22Rv1 (cell line): ENCODE data around the gene ZNF365.

ENCODE experiments used
- CTCF ChIP-seq: fragments of 450-650 bp; IDR thresholded peaks from 2 replicates; pipeline ENCODE4 v1.5.1; 2017; ENCODE audit warnings: mild to moderate bottlenecking
- ZFX ChIP-seq: fragments of 450-650 bp; IDR thresholded peaks from 2 replicates; pipeline ENCODE4 v1.6.1; 2017; ENCODE audit warnings: antibody characterized with exemption, borderline replicate concordance

- no peak for TF ChIP-seq CTCF
- no peak for TF ChIP-seq ZFX
Measured at GRCh38 chr10:62348029-62348428, 26.1 kb upstream of the ZNF365 start.
